MCF 10A (cell line): Measurements from ENCODE around the gene CPVL. TPM values are rescaled to one million over a fixed set of nuclear protein-coding genes. Genes with fewer than 3 reads are reported as not detected.

Source experiments
- BruUV-seq: library from RNA; stranded (reverse); fragments of 400-500 nt; replicated peaks from 2 replicates; lab custom pipeline; 2021; lab: Mats Ljungman, UMichigan
- CTCF ChIA-PET: fragments of 300-600 bp; sonication (Branson Sonifier 250); formaldehyde crosslinking; extraction: SDS; loops from one replicate; lab custom pipeline; 2021; ENCODE audit warnings: antibody characterized with exemption, inconsistent platforms; lab: Yijun Ruan, JAX
- POLR2A ChIA-PET: fragments of 300-600, 350-650 bp; sonication (Branson Sonifier 250); formaldehyde crosslinking; extraction: SDS; loops from one replicate; lab custom pipeline; 2020; ENCODE audit warnings: antibody characterized with exemption, inconsistent platforms; lab: Yijun Ruan, JAX
- DNase-seq: peaks from one replicate; pipeline ENCODE4 v3.0.0-alpha.2; 2018; ENCODE audit not compliant: unreplicated experiment
- H3K27ac Mint-ChIP-seq: one replicate; pipeline ENCODE4 v1.8.0; 2022; ENCODE audit warnings: mild to moderate bottlenecking, low read depth, mixed read lengths; ENCODE audit not compliant: unreplicated experiment
- H3K27me3 Mint-ChIP-seq: one replicate; pipeline ENCODE4 v1.8.0; 2022; ENCODE audit warnings: mixed read lengths; ENCODE audit not compliant: insufficient read depth, unreplicated experiment
- H3K36me3 Mint-ChIP-seq: one replicate; pipeline ENCODE4 v1.8.0; 2022; ENCODE audit warnings: mild to moderate bottlenecking, moderate library complexity, mixed read lengths; ENCODE audit not compliant: insufficient read depth, unreplicated experiment
- H3K4me1 Mint-ChIP-seq: one replicate; pipeline ENCODE4 v1.8.0; 2022; ENCODE audit warnings: mixed read lengths; ENCODE audit not compliant: insufficient read depth, unreplicated experiment
- H3K4me3 Mint-ChIP-seq: one replicate; pipeline ENCODE4 v1.8.0; 2022; ENCODE audit warnings: mild to moderate bottlenecking, moderate library complexity, mixed read lengths; ENCODE audit not compliant: unreplicated experiment
- H3K9me3 Mint-ChIP-seq: one replicate; pipeline ENCODE4 v1.8.0; 2022; ENCODE audit warnings: mixed read lengths; ENCODE audit not compliant: unreplicated experiment
- CTCF ChIP-seq: fragments of 200-600 bp; IDR thresholded peaks from one replicate; pipeline ENCODE4 v1.8.0; 2022; ENCODE audit warnings: antibody characterized with exemption, mild to moderate bottlenecking; ENCODE audit not compliant: unreplicated experiment
- intact Hi-C: fragments of 100-400 bp; cut with micrococcal nuclease; formaldehyde crosslinking; loops from 2 replicates; pipeline ENCODE4 v1.14.1; 2022
- total RNA-seq: library from RNA; stranded (reverse); gene quantifications from 2 replicates; pipeline ENCODE4 v1.2.3, GENCODE V29; 2022

Gene CPVL
- total RNA-seq, 1 experiment from 2014 or later, result 49.0 TPM

- CTCF ChIA-PET, result no interaction called here
- Mint-ChIP-seq H3K4me1 (peaks cover 12% of the 10 kb centered on the region), H3K36me3 (peaks cover 5% of the 10 kb centered on the region), H3K4me3 (no peak overlapping the region), H3K9me3 (no peaks in the 10 kb centered on the region), H3K27me3 (no peaks in the 10 kb centered on the region), H3K27ac (no peak overlapping the region)
- no peak for DNase-seq
- POLR2A ChIA-PET, result no interaction called here
- intact Hi-C loops, result no loop called here
- no TSS peak for BruUV-seq
- TF ChIP-seq CTCF, result no peak
Measured at GRCh38 chr7:29038463-29038862, 107.9 kb downstream of the CPVL start.

GRCh38 chr7:29035044-29035740 is 111.1 kb downstream of the CPVL start:
- BruUV-seq, result no TSS peak
- TF ChIP-seq CTCF, result no peak
- H3K9me3 Mint-ChIP-seq, result no peaks in the 10 kb centered on the region
- intact Hi-C loops, result no loop called here
- POLR2A ChIA-PET, result interaction anchor here (0.7 kb wide), 1 partner anchor 541 kb away, joined by 3 read pairs; no protein-coding TSS in a partner anchor
- peak; percentile 89 for DNase-seq
- H3K27me3 Mint-ChIP-seq, result no peaks in the 10 kb centered on the region
- no peak overlapping the region for H3K4me3 Mint-ChIP-seq
- H3K27ac Mint-ChIP-seq, result peak overlapping the region; percentile 74
- peaks cover 12% of the 10 kb centered on the region for H3K36me3 Mint-ChIP-seq
- CTCF ChIA-PET, result interaction anchor here (0.8 to 1.7 kb wide), 4 partner anchors 55 to 107 kb away, joined by 3 to 7 read pairs (median 4); no protein-coding TSS in a partner anchor
- H3K4me1 Mint-ChIP-seq, result peaks cover 12% of the 10 kb centered on the region

GRCh38 chr7:29033584-29033983 is 112.8 kb downstream of the CPVL start:
- CTCF ChIA-PET, result interaction anchor here (0.5 to 1.6 kb wide), 4 partner anchors 9 to 531 kb away, joined by 3 to 5 read pairs (median 4); no protein-coding TSS in a partner anchor
- Mint-ChIP-seq H3K27me3 (no peaks in the 10 kb centered on the region), H3K9me3 (no peaks in the 10 kb centered on the region), H3K27ac (no peak overlapping the region), H3K4me3 (no peak overlapping the region), H3K4me1 (peaks cover 12% of the 10 kb centered on the region), H3K36me3 (peaks cover 12% of the 10 kb centered on the region)
- TF ChIP-seq CTCF, result no peak
- BruUV-seq, result no TSS peak
- no peak for DNase-seq
- intact Hi-C loops, result no loop called here
- POLR2A ChIA-PET, result interaction anchor here (0.6 kb wide), 1 partner anchor 99 kb away, joined by 6 read pairs; no protein-coding TSS in a partner anchor

- DNase-seq, result no peak
- POLR2A ChIA-PET, result interaction anchor here (1.3 kb wide), 1 partner anchor 8 kb away, joined by 3 read pairs; no protein-coding TSS in a partner anchor
- H3K9me3 Mint-ChIP-seq, result peaks cover 7% of the 10 kb centered on the region
- peaks cover 12% of the 10 kb centered on the region for H3K4me1 Mint-ChIP-seq
- no TSS peak for BruUV-seq
- no peak overlapping the region for H3K27ac Mint-ChIP-seq
- CTCF ChIA-PET, result interaction anchor here (1.6 kb wide), 1 partner anchor 11 kb away, joined by 3 read pairs; no protein-coding TSS in a partner anchor
- no peaks in the 10 kb centered on the region for H3K27me3 Mint-ChIP-seq
- TF ChIP-seq CTCF, result no peak
- intact Hi-C loops, result no loop called here
- peaks cover 13% of the 10 kb centered on the region for H3K36me3 Mint-ChIP-seq
- no peak overlapping the region for H3K4me3 Mint-ChIP-seq
Measured at GRCh38 chr7:29032146-29032545, 114.2 kb downstream of the CPVL start.
